OCI-M1 (cell line): ENCODE measurements around the gene PITPNC1.

Source experiments
- DNase-seq: peaks from one replicate; lab custom pipeline; 2025; lab: John Stamatoyannopoulos, UW

Gene PITPNC1

GRCh38 chr17:67546578-67547527 lies 169.8 kb downstream of the PITPNC1 start:
- peak; percentile 38 for DNase-seq

GRCh38 chr17:67548693-67549092 lies 171.6 kb downstream of the PITPNC1 start:
- no peak for DNase-seq

DNA sequence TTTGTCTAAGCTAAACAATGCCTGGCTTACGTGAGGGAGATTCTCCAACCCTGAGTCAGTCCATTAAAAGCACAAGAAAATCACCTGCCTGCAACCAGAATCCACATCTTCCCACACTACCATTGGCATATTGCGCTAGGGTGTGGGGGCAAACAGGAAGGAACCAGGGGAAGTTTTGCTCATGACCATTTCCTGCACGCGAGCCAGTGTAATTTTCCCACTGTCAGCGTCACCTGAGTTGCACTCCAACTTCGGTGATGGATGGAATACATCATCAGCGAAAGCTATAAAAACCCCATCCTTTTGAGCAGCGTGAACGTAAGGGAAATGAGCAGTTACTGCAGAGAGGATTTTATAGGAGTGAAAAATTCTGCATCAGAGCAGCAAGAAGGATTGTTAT lies 172.7 kb downstream of the PITPNC1 start:
- no peak for DNase-seq

- DNase-seq, result no peak
These were observed 177.6 kb downstream of the PITPNC1 start for GRCh38 chr17:67554634-67555033.

GRCh38 chr17:67555855-67556254 lies 178.8 kb downstream of the PITPNC1 start:
- DNase-seq, result no peak

DNA sequence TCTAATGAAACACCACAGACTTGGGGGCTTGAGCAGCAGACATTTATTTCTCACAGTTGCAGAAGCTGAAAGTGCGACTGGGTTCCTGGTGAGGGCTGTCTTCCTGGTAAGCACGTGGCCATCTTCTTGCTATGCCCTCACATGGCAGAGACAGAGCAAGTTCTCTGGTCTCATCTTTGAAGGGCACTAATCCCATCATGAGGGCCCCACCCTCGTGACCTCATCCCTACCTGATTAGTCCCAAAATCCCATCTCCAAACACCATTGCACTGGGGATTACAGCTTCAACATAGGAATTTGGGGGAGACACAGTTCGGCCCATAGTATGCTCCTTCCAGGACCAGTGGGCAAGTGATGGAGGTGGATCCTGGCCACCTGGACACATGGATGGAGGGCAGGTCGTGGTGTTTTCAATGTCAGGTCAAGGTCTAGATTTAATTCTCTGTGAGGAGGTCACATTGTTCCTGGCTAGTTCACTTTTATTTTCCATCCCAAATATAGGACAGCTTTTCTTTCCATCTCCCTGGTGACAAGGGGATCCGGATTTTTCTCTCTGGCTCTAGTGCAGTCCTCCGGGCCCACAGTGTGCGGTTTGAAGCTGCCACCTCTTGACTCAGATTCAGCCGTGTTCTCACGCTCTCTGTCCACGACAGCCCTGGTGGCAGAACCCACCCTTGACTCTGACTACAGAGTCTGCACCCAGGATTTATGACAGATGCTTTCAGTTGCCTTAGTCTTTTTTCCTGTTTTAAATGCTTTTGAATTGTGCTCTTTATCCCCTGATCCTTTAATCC lies 180.2 kb downstream of the PITPNC1 start:
- no peak for DNase-seq

GRCh38 chr17:67557921-67558320 lies 180.8 kb downstream of the PITPNC1 start:
- no peak for DNase-seq

DNA sequence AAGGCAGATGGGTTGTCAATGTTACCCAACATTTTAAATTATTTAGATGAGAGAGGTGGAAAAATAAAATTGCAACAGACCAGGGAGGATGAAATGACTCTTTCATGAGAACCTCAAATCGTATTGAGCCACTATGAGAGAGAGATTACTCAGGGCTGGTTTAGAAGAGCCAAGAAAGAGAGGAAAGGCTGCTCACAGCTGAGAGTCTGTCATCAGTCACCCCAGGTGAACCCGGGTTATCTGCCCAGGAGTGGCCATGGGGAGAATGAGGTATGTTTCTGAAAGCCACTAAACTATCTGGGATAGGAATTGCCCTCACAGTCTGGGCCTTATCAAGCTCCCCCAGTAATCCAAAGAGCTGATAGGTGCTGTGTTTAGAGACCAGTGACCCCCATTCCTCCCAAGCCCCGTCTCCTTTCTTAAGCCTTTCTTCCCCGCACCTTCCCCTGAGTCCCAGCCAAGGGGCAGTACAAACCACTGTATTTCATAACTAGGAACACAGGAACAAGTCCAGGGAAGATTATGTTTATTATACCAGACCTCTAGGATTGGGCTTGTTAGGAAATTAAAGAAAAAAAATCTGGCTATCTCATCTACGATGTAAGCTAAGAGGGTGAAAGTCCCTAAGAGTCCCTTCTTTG lies 181.8 kb downstream of the PITPNC1 start:
- DNase-seq, result no peak

- no peak for DNase-seq
These were observed 182.4 kb downstream of the PITPNC1 start for GRCh38 chr17:67559381-67559966.

DNA sequence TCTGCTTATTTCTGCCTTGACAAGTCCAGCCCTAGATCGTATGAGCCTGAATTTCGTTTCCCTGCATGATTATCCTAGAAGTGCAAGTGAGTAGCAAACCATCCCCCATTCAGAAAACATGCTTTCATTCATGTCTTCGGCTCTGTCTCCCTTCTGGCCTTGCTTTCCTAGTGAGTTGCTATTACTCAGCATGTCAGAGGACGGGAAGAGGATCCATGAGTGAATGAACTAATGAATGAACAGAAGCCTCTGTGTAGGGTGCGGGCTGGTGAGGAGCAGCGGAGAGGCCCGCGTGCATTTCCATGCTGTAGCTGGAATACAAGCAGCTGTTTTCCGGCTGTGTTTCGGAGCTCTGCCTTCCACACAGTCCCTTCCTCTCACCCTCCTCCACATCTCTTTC lies 184.9 kb downstream of the PITPNC1 start:
- DNase-seq, result no peak

- DNase-seq, result no peak
These were observed 186.7 kb downstream of the PITPNC1 start for GRCh38 chr17:67563692-67564228.

GRCh38 chr17:67565068-67565467 lies 188.0 kb downstream of the PITPNC1 start:
- no peak for DNase-seq

DNA sequence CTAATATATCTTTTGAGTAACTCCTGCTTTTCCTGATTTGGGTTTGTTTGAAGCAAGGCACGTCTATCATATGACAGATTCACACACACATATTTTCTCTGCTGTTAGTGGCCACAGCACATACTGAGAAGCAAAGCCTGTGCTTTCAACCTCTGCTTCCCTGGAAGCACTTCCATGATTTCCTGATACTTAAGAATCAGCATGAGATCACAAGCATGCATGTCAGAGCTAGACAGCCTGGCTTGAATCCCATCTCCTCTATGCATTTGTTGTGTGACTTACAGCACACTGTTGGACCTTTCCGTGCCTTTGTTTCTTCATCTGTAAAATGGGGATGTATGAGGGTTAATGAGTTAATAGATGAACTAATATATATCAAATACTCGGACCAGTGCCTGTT lies 189.6 kb downstream of the PITPNC1 start:
- no peak for DNase-seq

DNA sequence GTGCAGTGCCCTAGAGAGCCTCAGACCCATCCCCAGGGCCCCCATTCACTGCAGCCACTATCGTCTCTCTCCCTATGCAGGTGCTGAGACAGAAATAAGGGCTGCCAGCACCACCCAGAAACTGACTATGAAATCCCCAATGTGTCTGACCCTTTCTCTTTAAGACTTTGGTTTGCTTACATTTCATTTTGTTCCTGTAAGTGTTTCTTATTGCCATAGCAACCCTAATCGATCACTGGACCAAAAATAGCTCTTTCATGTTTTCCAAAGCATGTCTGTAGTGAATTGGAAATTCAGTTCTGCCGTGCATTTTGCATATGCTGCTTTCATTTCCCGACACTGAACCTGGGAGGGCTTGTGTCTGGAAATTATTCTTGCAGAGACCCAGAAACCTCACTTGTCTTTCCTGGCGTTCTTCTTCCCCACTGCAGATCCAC lies 192.0 kb downstream of the PITPNC1 start:
- no peak for DNase-seq

GRCh38 chr17:67569873-67570272 lies 192.8 kb downstream of the PITPNC1 start:
- no peak for DNase-seq

GRCh38 chr17:67570797-67571196 lies 193.7 kb downstream of the PITPNC1 start:
- no peak for DNase-seq

- no peak for DNase-seq
These were observed 194.4 kb downstream of the PITPNC1 start for GRCh38 chr17:67571478-67571877.

DNA sequence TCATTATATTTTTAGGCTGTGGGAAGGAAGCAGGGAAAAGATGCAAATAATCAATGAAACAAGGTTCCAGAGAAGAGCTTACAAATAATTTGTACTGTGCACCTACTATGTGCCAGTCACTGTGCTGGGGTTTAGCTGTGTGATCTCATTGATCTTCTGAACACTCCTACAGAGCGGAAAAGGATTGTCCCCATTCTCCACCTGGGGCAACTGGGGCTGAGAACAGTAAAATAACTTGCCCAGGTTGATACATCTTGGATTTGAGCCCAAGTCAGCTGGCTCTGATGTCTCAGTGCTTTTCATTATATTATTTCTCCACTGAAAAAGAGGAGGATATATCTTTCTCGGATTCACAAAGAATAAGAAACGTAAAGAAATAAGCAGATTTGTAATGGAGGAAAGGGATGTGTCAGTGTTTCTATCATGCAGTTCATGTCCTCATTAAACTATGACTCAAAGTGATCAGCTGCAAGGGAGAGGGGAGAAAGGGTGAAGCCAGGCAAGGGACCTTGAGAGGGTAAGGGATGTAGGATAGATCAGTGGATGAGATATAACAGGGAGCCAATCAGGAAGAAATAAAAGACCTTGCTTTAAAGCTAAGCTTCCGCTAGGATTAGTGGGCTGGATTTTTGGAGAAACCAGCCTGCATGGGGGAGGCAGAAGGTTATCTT lies 197.0 kb downstream of the PITPNC1 start:
- no peak for DNase-seq

DNA sequence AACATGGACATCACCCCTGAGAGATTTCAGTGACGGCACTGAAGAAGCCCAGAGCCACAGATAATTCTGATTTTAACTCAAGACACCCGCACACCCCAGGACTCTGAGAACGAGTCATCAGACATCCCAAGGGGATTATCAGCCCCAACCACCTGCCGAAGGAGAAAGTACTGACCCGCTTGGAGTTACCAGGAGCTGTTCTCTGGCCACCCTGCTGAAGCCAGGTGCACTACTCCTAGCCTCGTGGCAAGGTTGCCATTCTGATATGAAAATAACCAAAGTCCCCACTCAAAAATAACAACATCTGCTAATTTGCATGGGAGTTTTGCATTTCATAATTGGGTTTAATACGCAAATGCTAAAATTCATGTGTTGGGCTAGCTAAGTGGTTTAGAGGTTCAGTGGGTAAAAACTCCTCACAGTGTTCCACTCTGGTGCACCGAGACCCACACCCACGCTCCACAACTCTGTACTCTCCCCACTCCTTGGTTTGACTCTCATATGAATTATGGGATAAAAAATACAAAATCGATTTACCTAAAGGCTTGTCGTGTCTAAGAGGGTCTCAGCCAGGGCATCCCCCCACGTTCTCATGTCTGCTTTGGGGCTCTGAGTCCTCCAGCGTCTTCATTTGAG lies 197.7 kb downstream of the PITPNC1 start:
- no peak for DNase-seq

DNA sequence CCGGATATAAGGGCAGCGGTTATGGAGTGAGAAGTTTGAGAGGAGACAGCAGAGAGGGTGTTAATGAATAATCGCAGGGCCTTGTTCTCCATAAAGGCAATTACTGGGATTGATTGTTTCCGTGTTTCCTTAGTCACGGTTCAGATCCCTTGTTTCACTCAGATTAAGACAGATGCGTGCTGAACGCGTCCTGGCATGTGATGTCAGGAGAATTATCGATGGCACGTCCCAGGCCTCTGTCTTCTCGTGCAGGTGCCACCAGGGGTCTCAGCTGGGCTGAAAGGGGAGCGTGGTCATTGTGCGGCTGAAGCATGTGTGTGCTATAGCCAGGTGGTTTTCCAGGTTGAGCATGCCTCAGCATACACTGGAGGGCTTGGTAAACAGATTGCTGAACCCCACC lies 198.2 kb downstream of the PITPNC1 start:
- no peak for DNase-seq
